HCT116 (cell line): ENCODE data around the gene COL19A1. TPM values are rescaled to one million over a fixed set of nuclear protein-coding genes. Genes with fewer than 3 reads are reported as not detected.

ENCODE experiments used
- ATAC-seq: fragments of 200-7000 bp; cut with Tn5 transposase; 2 replicates; pipeline ENCODE4 v1.9.1; 2020; ENCODE audit warnings: mild to moderate bottlenecking, moderate library complexity
- BruUV-seq: library from RNA; stranded (reverse); fragments of 400-500 nt; replicated peaks from 2 replicates; lab custom pipeline; 2021; lab: Mats Ljungman, UMichigan
- CTCF ChIA-PET: fragments of 300-600 bp; sonication (Branson Sonifier 250); formaldehyde crosslinking; loops from one replicate; lab custom pipeline; 2021; ENCODE audit warnings: antibody characterized with exemption; lab: Charles Lee
- POLR2A ChIA-PET: fragments of 300-600, 350-600 bp; sonication (Branson Sonifier 250); formaldehyde crosslinking; loops from one replicate; lab custom pipeline; 2021; ENCODE audit warnings: antibody characterized with exemption; lab: Charles Lee
- RAD21 ChIA-PET, 2 experiments: fragments of 300-600 bp; sonication (Branson Sonifier 250); formaldehyde crosslinking; loops; one replicate each; lab custom pipeline; 2023; ENCODE audit warnings: low total read pairs in 2 of 2; ENCODE audit not compliant: uncharacterized antibody in 2 of 2, unreplicated experiment in 2 of 2, low non-redundant PET in 1 of 2; lab: Charles Lee
- DNase-seq: peaks from one replicate; pipeline ENCODE4 v3.0.0-alpha.2; 2010; ENCODE audit warnings: low read depth, low spot score
- H2AFZ ChIP-seq: fragments of 200-600 bp; shearing (Covaris generic), sonication (generic); 2 replicates; pipeline ENCODE4 v1.6.1; 2017; ENCODE audit warnings: low read depth, mixed run types, mixed read lengths, antibody characterized with exemption, low read length; ENCODE audit not compliant: poor library complexity, severe bottlenecking
- H3K27ac ChIP-seq: 2 replicates; pipeline ENCODE4 v1.5.1; 2012; ENCODE audit warnings: low read depth, low read length
- H3K27me3 ChIP-seq: fragments of 200-600 bp; sonication (generic); 2 replicates; pipeline ENCODE4 v1.6.1; 2016; ENCODE audit warnings: mixed run types, low read length, mixed read lengths; ENCODE audit not compliant: insufficient read depth
- H3K36me3 ChIP-seq, 2 experiments: fragments of 200-500 bp in 1 of 2; fragments of 200-600 bp in 1 of 2; sonication (Bioruptor generic) in 1 of 2; sonication (generic) in 1 of 2; 2 replicates each; pipeline versions ENCODE4 v1.5.1 to v1.6.1; 2014 to 2016; ENCODE audit warnings: low read length in 2 of 2, inconsistent platforms in 1 of 2, mixed read lengths in 1 of 2, mixed run types in 1 of 2; ENCODE audit not compliant: insufficient read depth in 2 of 2, control insufficient read depth in 1 of 2
- H3K4me1 ChIP-seq, 2 experiments: fragments of 200-600 bp in 1 of 2; sonication (generic) in 1 of 2; 2 replicates each; pipeline versions ENCODE4 v1.5.1 to v1.6.1; 2012 to 2017; ENCODE audit warnings: low read length in 2 of 2, inconsistent platforms in 1 of 2, mild to moderate bottlenecking in 1 of 2, mixed read lengths in 1 of 2, mixed run types in 1 of 2, moderate library complexity in 1 of 2; ENCODE audit not compliant: insufficient read depth in 2 of 2, control insufficient read depth in 1 of 2
- H3K4me2 ChIP-seq: fragments of 200-600 bp; sonication (generic); 2 replicates; pipeline ENCODE4 v1.6.1; 2017; ENCODE audit warnings: mixed run types, low read length, mixed read lengths
- H3K4me3 ChIP-seq, 2 experiments: fragments of 200-600 bp in 1 of 2; sonication (generic) in 1 of 2; replicated peaks in 1 of 2; 2 replicates each; pipeline ENCODE4 v1.5.1; 2011 to 2016; ENCODE audit warnings: low read length in 2 of 2, control low read depth in 1 of 2, low read depth in 1 of 2, mild to moderate bottlenecking in 1 of 2, mixed read lengths in 1 of 2, mixed run types in 1 of 2
- H3K79me2 ChIP-seq: fragments of 200-600 bp; sonication (generic); 2 replicates; pipeline ENCODE4 v1.6.1; 2017; ENCODE audit warnings: mild to moderate bottlenecking, mixed run types, low read length, moderate library complexity, mixed read lengths; ENCODE audit not compliant: insufficient read depth
- H3K9ac ChIP-seq: fragments of 200-600 bp; sonication (generic); 2 replicates; pipeline ENCODE4 v1.6.1; 2016; ENCODE audit warnings: low read length, mixed read lengths
- H3K9me2 ChIP-seq: fragments of 200-600 bp; sonication (generic), shearing (Covaris generic); 2 replicates; pipeline ENCODE4 v1.6.1; 2017; ENCODE audit warnings: mixed run types, mild to moderate bottlenecking, moderate library complexity; ENCODE audit not compliant: insufficient read depth
- H3K9me3 ChIP-seq, 2 experiments: fragments of 200-500 bp in 1 of 2; fragments of 200-600 bp in 1 of 2; sonication (Bioruptor generic) in 1 of 2; sonication (generic) in 1 of 2; 2 replicates each; pipeline ENCODE4 v1.6.1; 2014 to 2017; ENCODE audit warnings: low read length in 2 of 2, mixed read lengths in 2 of 2, inconsistent platforms in 1 of 2, low read depth in 1 of 2, mild to moderate bottlenecking in 1 of 2, mixed run types in 1 of 2, moderate library complexity in 1 of 2; ENCODE audit not compliant: control insufficient read depth in 1 of 2, insufficient read depth in 1 of 2
- H4K20me1 ChIP-seq: fragments of 200-600 bp; sonication (generic), shearing (Covaris generic); 2 replicates; pipeline ENCODE4 v1.6.1; 2017; ENCODE audit warnings: mixed run types, mild to moderate bottlenecking, moderate library complexity; ENCODE audit not compliant: insufficient read depth
- CBX3 ChIP-seq: IDR thresholded peaks from 2 replicates; pipeline ENCODE4 v1.6.1; 2012; ENCODE audit warnings: low read depth
- CEBPB ChIP-seq: IDR thresholded peaks from 2 replicates; pipeline ENCODE4 v1.6.1; 2012; ENCODE audit warnings: low read depth
- ELF1 ChIP-seq: IDR thresholded peaks from 2 replicates; pipeline ENCODE4 v1.6.1; 2012; ENCODE audit warnings: low read depth, borderline replicate concordance
- JUND ChIP-seq: IDR thresholded peaks from 2 replicates; pipeline ENCODE4 v1.6.1; 2012
- POLR2A ChIP-seq: IDR thresholded peaks from 2 replicates; pipeline ENCODE4 v1.7.0; 2011; ENCODE audit warnings: borderline replicate concordance; ENCODE audit not compliant: insufficient read depth, insufficient read length; ENCODE audit errors: extremely low read depth
- RAD21 ChIP-seq: IDR thresholded peaks from 2 replicates; pipeline ENCODE4 v1.6.1; 2012; ENCODE audit warnings: low read depth, mild to moderate bottlenecking
- SIN3A ChIP-seq: IDR thresholded peaks from 2 replicates; pipeline ENCODE4 v1.6.1; 2012; ENCODE audit warnings: low read depth
- SP1 ChIP-seq: IDR thresholded peaks from 2 replicates; pipeline ENCODE4 v1.6.1; 2012; ENCODE audit warnings: low read depth
- SRF ChIP-seq: IDR thresholded peaks from 2 replicates; pipeline ENCODE4 v1.6.1; 2012; ENCODE audit warnings: low read depth
- ZFX ChIP-seq: fragments of 450-650 bp; IDR thresholded peaks from 2 replicates; pipeline ENCODE4 v1.6.1; 2017
- ZNF274 ChIP-seq: fragments of 200-500 bp; sonication (Bioruptor generic); IDR thresholded peaks from 2 replicates; pipeline ENCODE4 v1.6.1; 2014; ENCODE audit warnings: mild to moderate bottlenecking, low read depth, low read length, inconsistent platforms
- intact Hi-C: fragments of 100-400 bp; cut with micrococcal nuclease; formaldehyde crosslinking; loops from 2 replicates; pipeline ENCODE4 v1.10.0; 2022
- total RNA-seq: library from RNA; stranded (reverse); gene quantifications from one replicate; pipeline ENCODE4 v1.2.1, GENCODE V29; 2021; ENCODE audit not compliant: unreplicated experiment
- TF ChIP-seq, protein P1 (sequence below): IDR thresholded peaks from 2 replicates; pipeline ENCODE4 v1.6.1; 2011; ENCODE audit warnings: mild to moderate bottlenecking, low read length, moderate library complexity; ENCODE audit not compliant: insufficient replicate concordance; ENCODE audit errors: extremely low read depth
- TF ChIP-seq, protein P2 (sequence below): IDR thresholded peaks from 2 replicates; pipeline ENCODE4 v1.6.1; 2012

The COL19A1 gene
- total RNA-seq, 1 experiment from 2014 or later = not detected

- no peaks in the 10 kb centered on the region for H3K79me2 ChIP-seq
- DNase-seq (no peak), ATAC-seq (no peak)
- BruUV-seq = no TSS peak
- POLR2A ChIA-PET = no interaction called here
- no peak overlapping the region for H3K4me2 ChIP-seq
- H3K27ac ChIP-seq = no peak overlapping the region
- no peaks in the 10 kb centered on the region for H4K20me1 ChIP-seq
- H3K9me3 ChIP-seq = no peaks in the 10 kb centered on the region
- H3K9me2 ChIP-seq = no peaks in the 10 kb centered on the region
- no peaks in the 10 kb centered on the region for H3K27me3 ChIP-seq
- intact Hi-C loops = no loop called here
- RAD21 ChIA-PET = no interaction called here
- H2AFZ ChIP-seq = no peak overlapping the region
- H3K4me3 ChIP-seq = no peak overlapping the region
- no peaks in the 10 kb centered on the region for H3K36me3 ChIP-seq
- CTCF ChIA-PET = no interaction called here
- no peak overlapping the region for H3K9ac ChIP-seq
- H3K4me1 ChIP-seq = no peaks in the 10 kb centered on the region
- TF ChIP-seq CBX3 = no peak
Observed at GRCh38 chr6:69895396-69895795, 29.0 kb downstream of the COL19A1 start.

DNA sequence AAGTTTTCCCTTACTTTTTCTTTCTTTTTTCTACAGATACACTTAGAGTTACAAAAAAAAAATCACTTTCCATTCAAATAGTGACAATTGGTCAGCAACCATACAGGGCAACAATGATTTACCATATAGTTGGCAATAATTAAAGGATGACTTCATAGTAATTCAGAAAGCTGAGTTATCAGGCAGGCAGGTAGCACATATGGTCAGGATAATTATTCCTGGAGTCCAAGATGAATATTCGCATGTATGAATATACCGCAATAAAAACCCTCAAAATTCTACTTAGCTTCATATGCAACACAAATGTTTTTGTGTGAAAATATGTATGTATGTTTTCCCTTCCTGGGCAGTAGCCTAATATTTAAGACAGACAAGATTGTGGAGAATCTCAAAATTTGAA is 34.5 kb downstream of the COL19A1 start:
- Histone ChIP-seq H4K20me1 (no peaks in the 10 kb centered on the region), H2AFZ (no peak overlapping the region), H3K36me3 (no peaks in the 10 kb centered on the region), H3K27me3 (no peaks in the 10 kb centered on the region), H3K9me3 (no peaks in the 10 kb centered on the region), H3K79me2 (no peaks in the 10 kb centered on the region), H3K4me1 (no peaks in the 10 kb centered on the region), H3K27ac (no peak overlapping the region), H3K4me3 (no peak overlapping the region), H3K4me2 (no peak overlapping the region), H3K9me2 (no peaks in the 10 kb centered on the region), H3K9ac (no peak overlapping the region)
- DNase-seq (no peak), ATAC-seq (no peak)
- TF ChIP-seq SIN3A (no peak), ELF1 (no peak), ZNF274 (no peak), SP1 (no peak), CBX3 (no peak), CEBPB (no peak), SRF (no peak), JUND (no peak), ZFX (no peak), RAD21 (no peak), POLR2A (no peak)
- TF ChIP-seq, protein P1, sequence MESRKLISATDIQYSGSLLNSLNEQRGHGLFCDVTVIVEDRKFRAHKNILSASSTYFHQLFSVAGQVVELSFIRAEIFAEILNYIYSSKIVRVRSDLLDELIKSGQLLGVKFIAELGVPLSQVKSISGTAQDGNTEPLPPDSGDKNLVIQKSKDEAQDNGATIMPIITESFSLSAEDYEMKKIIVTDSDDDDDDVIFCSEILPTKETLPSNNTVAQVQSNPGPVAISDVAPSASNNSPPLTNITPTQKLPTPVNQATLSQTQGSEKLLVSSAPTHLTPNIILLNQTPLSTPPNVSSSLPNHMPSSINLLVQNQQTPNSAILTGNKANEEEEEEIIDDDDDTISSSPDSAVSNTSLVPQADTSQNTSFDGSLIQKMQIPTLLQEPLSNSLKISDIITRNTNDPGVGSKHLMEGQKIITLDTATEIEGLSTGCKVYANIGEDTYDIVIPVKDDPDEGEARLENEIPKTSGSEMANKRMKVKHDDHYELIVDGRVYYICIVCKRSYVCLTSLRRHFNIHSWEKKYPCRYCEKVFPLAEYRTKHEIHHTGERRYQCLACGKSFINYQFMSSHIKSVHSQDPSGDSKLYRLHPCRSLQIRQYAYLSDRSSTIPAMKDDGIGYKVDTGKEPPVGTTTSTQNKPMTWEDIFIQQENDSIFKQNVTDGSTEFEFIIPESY = no peak
- TF ChIP-seq, protein P2, sequence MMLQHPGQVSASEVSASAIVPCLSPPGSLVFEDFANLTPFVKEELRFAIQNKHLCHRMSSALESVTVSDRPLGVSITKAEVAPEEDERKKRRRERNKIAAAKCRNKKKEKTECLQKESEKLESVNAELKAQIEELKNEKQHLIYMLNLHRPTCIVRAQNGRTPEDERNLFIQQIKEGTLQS = no peak
- no TSS peak for BruUV-seq
- RAD21 ChIA-PET = no interaction called here
- POLR2A ChIA-PET = no interaction called here
- CTCF ChIA-PET = no interaction called here
- intact Hi-C loops = no loop called here
